Adipose tissue (tissue), 3 donors: ENCODE data around the gene UQCC2. TPM values are rescaled to one million over a fixed set of nuclear protein-coding genes. Genes with fewer than 3 reads are reported as not detected.

Source experiments
- H3K27ac ChIP-seq: one replicate; pipeline ENCODE4 v1.5.1; 2013; ENCODE audit warnings: low read depth, low read length
- WGBS, 3 donors: extraction: QIAGEN DNeasy Blood & Tissue Kit; methylation state at CpG; one replicate each; pipeline ENCODE4 v1.1.7; 2013; 5-methylcytosine and 5-hydroxymethylcytosine counted together
- polyA plus RNA-seq, 3 donors: library from polyadenylated mRNA; stranded (reverse); fragments of 200-250 nt; gene quantifications; one replicate each; pipeline ENCODE4 v1.2.3, GENCODE V29; 2013
- donor health status: healthy with polysubstance abuse.
- donor health status: Bipolar disorder and iron deficiency.
- donor health status: healthy.

Gene UQCC2
- polyA plus RNA-seq, 3 donors = 31.1 to 78.1 (median 52.3) TPM

GRCh38 chr6:33714385-33715040 lies 3.0 kb upstream of the UQCC2 start:
- WGBS, 3 donors = 67 to 85% (median 73%) methylated on average over 7 of the region's 7 CpGs
- no peak overlapping the region for H3K27ac ChIP-seq

GRCh38 chr6:33713786-33714185 lies 2.3 kb upstream of the UQCC2 start:
- no peak overlapping the region for H3K27ac ChIP-seq
- WGBS, 3 donors = 59 to 94% (median 61%) methylated on average over 2 of the region's 2 CpGs

GRCh38 chr6:33712914-33713313 lies 1.4 kb upstream of the UQCC2 start:
- 83 to 95% (median 84%) methylated on average over 3 of the region's 3 CpGs for WGBS, 3 donors
- no peak overlapping the region for H3K27ac ChIP-seq

DNA sequence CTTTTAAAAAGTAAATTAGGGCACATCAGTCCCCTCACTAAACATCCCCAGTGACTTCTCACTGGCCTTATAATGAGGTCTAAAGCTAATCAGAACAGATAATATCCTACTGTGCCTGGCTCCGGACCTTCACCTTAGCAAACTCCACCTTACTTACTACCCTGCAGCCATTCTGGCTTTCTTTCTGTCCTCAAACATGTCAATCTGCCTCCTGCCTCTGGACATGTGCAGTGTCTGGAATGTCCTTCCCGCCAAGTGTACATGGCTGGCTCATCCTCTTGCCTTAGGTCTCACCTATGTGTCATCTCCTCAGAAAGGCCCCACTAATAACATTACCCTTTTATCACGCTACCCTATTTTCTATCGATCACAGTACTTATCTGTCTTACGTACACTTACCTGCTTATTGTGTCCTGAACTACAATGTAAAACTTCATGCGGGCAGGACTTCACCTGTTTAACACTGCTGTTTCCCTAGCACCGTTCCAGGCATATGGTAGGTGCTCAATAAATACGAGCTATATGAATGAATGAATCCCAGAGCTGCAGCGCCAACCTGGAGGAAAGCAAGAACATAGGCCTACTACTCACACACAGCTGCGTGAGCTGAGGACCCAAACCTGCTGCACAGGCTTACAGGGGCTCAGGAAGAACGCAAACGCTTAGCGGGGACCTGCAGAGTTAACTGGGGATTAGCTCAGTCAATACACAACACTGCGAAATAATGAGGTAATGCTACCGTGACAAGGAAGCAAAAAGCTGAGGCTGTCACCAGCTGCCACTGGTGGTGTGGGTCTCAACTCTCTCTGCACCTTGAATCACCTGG lies 991 bp downstream of the UQCC2 start:
- H3K27ac ChIP-seq = no peak overlapping the region

DNA sequence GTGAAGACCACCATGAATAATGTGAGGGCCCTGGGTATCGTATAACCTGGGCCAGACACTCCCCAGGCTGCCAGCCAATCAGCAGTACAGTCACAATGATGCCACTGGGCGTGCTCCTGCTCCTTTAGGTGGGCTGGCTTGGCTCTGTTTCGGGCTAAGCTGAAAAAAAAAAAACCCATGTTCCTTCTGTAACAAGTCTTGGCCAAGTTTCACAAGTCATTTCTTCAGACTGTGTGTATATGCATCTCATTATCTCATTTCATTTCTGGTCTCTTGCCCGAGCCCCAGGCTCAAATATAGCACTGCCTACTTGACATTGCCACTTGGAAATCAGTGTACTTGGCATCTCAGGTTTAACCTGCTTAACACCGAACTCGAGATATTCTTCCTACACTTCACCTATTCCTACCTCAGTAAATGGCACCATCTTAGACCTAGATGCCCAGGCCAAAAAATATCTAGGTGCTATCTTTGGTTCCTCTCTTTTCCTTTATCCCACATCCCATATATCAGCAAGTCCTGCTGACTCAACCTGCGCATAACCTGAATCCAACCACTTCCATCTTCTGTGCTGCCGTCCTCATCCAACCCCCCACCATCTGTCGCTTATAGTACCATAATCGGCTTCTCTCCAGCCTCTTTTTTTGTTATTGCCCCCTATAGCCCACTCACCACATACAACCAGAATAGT lies 1.8 kb downstream of the UQCC2 start:
- 85 to 91% (median 88%) methylated on average over 10 of the region's 10 CpGs for WGBS, 3 donors

More for the DNA sequence above, 991 bp downstream of the UQCC2 start:
- 78 to 84% (median 82%) methylated on average over 15 of the region's 15 CpGs for WGBS, 3 donors

GRCh38 chr6:33708516-33709204 lies 2.8 kb downstream of the UQCC2 start:
- WGBS, 3 donors = 92 to 97% (median 93%) methylated on average over 10 of the region's 10 CpGs
- no peak overlapping the region for H3K27ac ChIP-seq

More for the DNA sequence above, 1.8 kb downstream of the UQCC2 start:
- H3K27ac ChIP-seq = no peak overlapping the region

DNA sequence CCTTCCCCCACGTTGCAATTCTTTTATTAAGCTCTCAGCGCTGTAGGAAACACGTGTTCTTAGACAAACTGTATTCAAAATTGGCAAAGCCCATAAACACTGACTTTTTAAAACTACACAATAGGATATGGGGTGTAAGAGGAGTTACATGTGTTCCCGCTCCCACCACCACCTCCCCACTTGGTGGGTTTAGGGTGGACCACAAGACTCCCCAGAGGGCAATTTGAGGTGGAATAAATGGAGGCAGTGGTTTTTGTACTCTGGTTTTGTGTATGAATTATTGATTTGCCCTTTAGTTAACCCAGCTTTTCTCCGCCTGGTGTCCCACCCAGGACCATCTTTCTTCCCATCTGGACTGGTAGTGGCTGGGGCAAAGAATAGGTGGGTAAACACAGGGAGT lies 3.7 kb downstream of the UQCC2 start:
- WGBS, 3 donors = 88 to 89% (median 89%) methylated on average over 5 of the region's 5 CpGs
- no peak overlapping the region for H3K27ac ChIP-seq

GRCh38 chr6:33705955-33706725 lies 5.4 kb downstream of the UQCC2 start:
- no peak overlapping the region for H3K27ac ChIP-seq
- 80 to 90% (median 88%) methylated on average over 16 of the region's 16 CpGs for WGBS, 3 donors

- 83 to 87% (median 85%) methylated on average over 9 of the region's 9 CpGs for WGBS, 3 donors
Observed at GRCh38 chr6:33705268-33705885, 6.1 kb downstream of the UQCC2 start.

GRCh38 chr6:33704215-33705066 lies 7.1 kb downstream of the UQCC2 start:
- 92 to 93% (median 92%) methylated on average over 11 of the region's 11 CpGs for WGBS, 3 donors
- H3K27ac ChIP-seq = no peak overlapping the region

More at GRCh38 chr6:33705268-33705885, 6.1 kb downstream of the UQCC2 start:
- H3K27ac ChIP-seq = no peak overlapping the region

- 74 to 85% (median 75%) methylated on average over 1 of the region's 1 CpG for WGBS, 3 donors
- H3K27ac ChIP-seq = no peak overlapping the region
Observed at GRCh38 chr6:33702345-33702977, 9.0 kb downstream of the UQCC2 start.

DNA sequence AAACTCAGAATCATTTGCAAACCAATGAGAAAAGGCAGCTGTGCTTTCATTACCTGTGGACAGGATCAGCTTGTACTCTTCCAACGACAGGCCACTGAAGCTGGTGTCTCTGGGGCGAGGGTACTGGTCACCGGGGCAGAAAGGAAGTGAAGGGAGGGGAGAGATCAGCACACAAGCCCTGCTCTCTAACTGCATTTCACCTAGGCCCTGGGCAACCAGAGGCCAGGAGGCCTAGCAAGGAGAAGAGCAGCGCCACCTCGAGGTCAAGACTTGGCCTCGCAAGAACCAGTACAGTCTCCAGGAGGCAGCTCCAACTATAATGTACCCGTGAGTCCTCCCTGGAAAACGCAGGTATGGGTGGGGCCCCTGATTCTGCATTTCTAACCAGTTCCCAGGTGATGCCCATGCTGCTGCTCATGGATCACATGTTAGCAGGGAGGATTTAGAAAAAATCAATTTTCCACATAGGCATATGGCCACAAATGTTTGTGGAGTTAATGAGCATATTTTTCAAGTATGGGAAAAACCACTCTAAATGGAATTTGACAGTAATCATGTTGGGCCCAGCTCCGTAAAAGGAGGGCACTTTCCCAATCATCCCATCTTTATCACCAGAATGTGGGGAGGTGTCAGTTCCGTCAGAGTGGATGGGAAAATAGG lies 11.0 kb downstream of the UQCC2 start:
- no peak overlapping the region for H3K27ac ChIP-seq
- 43 to 50% (median 47%) methylated on average over 10 of the region's 10 CpGs for WGBS, 3 donors

GRCh38 chr6:33699739-33700138 lies 11.8 kb downstream of the UQCC2 start:
- WGBS, 3 donors = 57 to 79% (median 64%) methylated on average over 5 of the region's 5 CpGs
- H3K27ac ChIP-seq = no peak overlapping the region

DNA sequence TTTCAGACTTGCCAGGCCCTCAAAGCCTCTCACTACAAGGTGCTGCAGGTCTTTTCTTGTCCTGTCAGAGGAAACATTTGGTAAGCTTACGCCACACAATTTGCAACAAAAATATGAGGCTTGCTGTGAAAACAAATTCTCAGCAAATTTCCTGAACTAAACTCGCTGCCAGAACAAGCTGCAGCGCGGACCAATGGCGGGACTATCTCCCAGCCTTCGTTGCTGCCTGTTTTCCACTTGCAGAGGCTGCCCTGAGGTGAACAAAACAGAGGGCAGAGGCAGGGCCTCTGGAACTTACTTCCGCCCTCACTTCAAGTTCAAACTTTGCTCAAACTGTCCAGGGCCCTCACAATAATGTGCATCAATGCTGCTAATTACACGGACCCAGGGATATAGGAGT lies 12.4 kb downstream of the UQCC2 start:
- no peak overlapping the region for H3K27ac ChIP-seq
- 62 to 78% (median 70%) methylated on average over 8 of the region's 8 CpGs for WGBS, 3 donors

- H3K27ac ChIP-seq = no peak overlapping the region
- WGBS, 3 donors = 85 to 92% (median 90%) methylated on average over 10 of the region's 10 CpGs
Observed at GRCh38 chr6:33698494-33698893, 13.0 kb downstream of the UQCC2 start.

DNA sequence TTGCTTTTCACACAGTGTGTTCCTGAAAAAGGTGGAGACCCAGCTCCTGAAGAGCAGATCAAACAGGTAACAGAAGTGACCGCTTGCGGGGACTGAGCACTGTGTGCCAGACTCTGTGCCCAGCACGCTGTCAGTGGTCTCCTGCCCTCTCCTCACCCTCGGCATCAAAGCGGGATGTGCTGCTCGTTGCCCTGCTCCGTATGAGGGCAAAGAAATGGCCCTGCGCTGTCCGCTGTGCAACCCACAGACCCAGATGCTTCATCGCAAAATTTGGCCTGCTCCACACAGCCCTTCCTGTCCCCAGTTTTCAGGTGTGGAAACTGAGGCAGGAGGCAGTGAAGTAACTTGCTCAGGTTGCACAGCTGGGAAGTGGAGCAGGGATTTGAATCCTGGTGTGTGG lies 13.7 kb downstream of the UQCC2 start:
- no peak overlapping the region for H3K27ac ChIP-seq
- 92 to 94% (median 93%) methylated on average over 10 of the region's 10 CpGs for WGBS, 3 donors
